CD8-positive, alpha-beta memory T cell (primary cell): ENCODE measurements around the gene B2M. TPM values are rescaled to one million over a fixed set of nuclear protein-coding genes. Genes with fewer than 3 reads are reported as not detected.
A peak's percentile ranks its signal among the peaks of the same experiment; 100 is the strongest.
"Not testable (repeated sequence)": the region's sequence is repeated elsewhere in the genome, so short reads cannot be mapped to it uniquely, and the experiment has no call there.

Experiments
- CTCF ChIA-PET: fragments of 350-600 bp; sonication (Branson Sonifier 250); formaldehyde crosslinking; loops from one replicate; lab custom pipeline; 2021; ENCODE audit warnings: antibody characterized with exemption; lab: Charles Lee
- POLR2A ChIA-PET: fragments of 350-600 bp; sonication (Branson Sonifier 250); formaldehyde crosslinking; loops from one replicate; lab custom pipeline; 2021; ENCODE audit warnings: antibody characterized with exemption; lab: Charles Lee
- DNase-seq, 5 donors: peaks; one replicate each; pipeline versions ENCODE4 v3.0.0 to v3.0.0-alpha.2; 2020 to 2022; ENCODE audit warnings: mixed read lengths in 1 of 5
- H3K27ac ChIP-seq: one replicate; pipeline ENCODE4 v1.7.0; 2013; ENCODE audit warnings: low read depth, mild to moderate bottlenecking, low read length, moderate library complexity
- H3K27me3 ChIP-seq: 2 replicates; pipeline ENCODE4 v1.7.0; 2013; ENCODE audit warnings: low read length, mild to moderate bottlenecking; ENCODE audit not compliant: insufficient read depth, poor library complexity, severe bottlenecking
- H3K36me3 ChIP-seq: 2 replicates; pipeline ENCODE4 v1.7.0; 2013; ENCODE audit warnings: mild to moderate bottlenecking, low read length, moderate library complexity; ENCODE audit not compliant: insufficient read depth
- H3K4me1 ChIP-seq: 2 replicates; pipeline ENCODE4 v1.7.0; 2013; ENCODE audit warnings: mild to moderate bottlenecking, low read length, moderate library complexity; ENCODE audit not compliant: insufficient read depth
- H3K4me3 ChIP-seq: 2 replicates; pipeline ENCODE4 v1.7.0; 2013; ENCODE audit warnings: mild to moderate bottlenecking, low read length
- H3K9me3 ChIP-seq: 2 replicates; pipeline ENCODE4 v1.7.0; 2013; ENCODE audit warnings: mild to moderate bottlenecking, low read length
- H3K27ac Mint-ChIP-seq, 8 donors: one replicate each; pipeline ENCODE4 v1.8.0; 2020 to 2021; ENCODE audit warnings: mixed read lengths in 8 of 8, mild to moderate bottlenecking in 6 of 8, inconsistent platforms in 3 of 8, moderate library complexity in 3 of 8
- H3K27me3 Mint-ChIP-seq, 2 donors: one replicate each; pipeline ENCODE4 v1.8.0; 2020 to 2021; ENCODE audit warnings: mixed read lengths in 2 of 2, mild to moderate bottlenecking in 1 of 2, moderate library complexity in 1 of 2
- H3K36me3 Mint-ChIP-seq, 3 donors: one replicate each; pipeline ENCODE4 v1.8.0; 2020 to 2021; ENCODE audit warnings: mixed read lengths in 3 of 3, inconsistent platforms in 1 of 3, mild to moderate bottlenecking in 1 of 3
- H3K4me1 Mint-ChIP-seq, 3 donors: one replicate each; pipeline ENCODE4 v1.8.0; 2020 to 2021; ENCODE audit warnings: mixed read lengths in 3 of 3, inconsistent platforms in 1 of 3, mild to moderate bottlenecking in 1 of 3
- H3K4me3 Mint-ChIP-seq, 7 donors: one replicate each; pipeline ENCODE4 v1.8.0; 2020 to 2021; ENCODE audit warnings: mixed read lengths in 7 of 7, mild to moderate bottlenecking in 6 of 7, moderate library complexity in 4 of 7, inconsistent platforms in 2 of 7
- H3K9me3 Mint-ChIP-seq, 5 donors: one replicate each; pipeline ENCODE4 v1.8.0; 2020 to 2022; ENCODE audit warnings: mixed read lengths in 5 of 5, mild to moderate bottlenecking in 3 of 5, moderate library complexity in 2 of 5, inconsistent platforms in 1 of 5
- polyA plus RNA-seq: library from polyadenylated mRNA; unstranded; fragments of 300-500 nt; fragmentation: Illumina TruSeq; gene quantifications from one replicate; pipeline ENCODE4 v1.2.3, GENCODE V29; 2021
- total RNA-seq, 2 experiments: library from RNA; stranded (reverse); gene quantifications; one replicate each; pipeline ENCODE4 v1.2.3, GENCODE V29; 2021

B2M gene
- total and polyA plus RNA-seq, 3 experiments from 2014 or later = 4,597 to 38,920 (median 4,837) TPM

- Histone ChIP-seq H3K27me3 (no peaks in the 10 kb centered on the region), H3K36me3 (no peaks in the 10 kb centered on the region), H3K9me3 (no peaks in the 10 kb centered on the region), H3K4me1 (no peaks in the 10 kb centered on the region), H3K4me3 (no peak overlapping the region), H3K27ac (no peak overlapping the region)
- peaks cover 2 to 41% (median 3%) of the 10 kb centered on the region in 3 donors for H3K36me3 Mint-ChIP-seq
- CTCF ChIA-PET = interaction anchor here (1.2 to 2.0 kb wide), 3 partner anchors 12 to 35 kb away, joined by 3 to 9 read pairs (median 3); partner anchors contain the start of gene SPG11
- H3K9me3 Mint-ChIP-seq = peaks cover 10 to 17% (median 12%) of the 10 kb centered on the region in 5 donors
- no peak overlapping the region for H3K4me3 Mint-ChIP-seq
- no peaks in the 10 kb centered on the region for H3K27me3 Mint-ChIP-seq
- H3K4me1 Mint-ChIP-seq = peaks cover 34 to 44% (median 38%) of the 10 kb centered on the region in 3 donors
- POLR2A ChIA-PET = interaction anchor here (0.7 to 2.9 kb wide), 2 partner anchors 12 to 14 kb away, joined by 3 to 10 read pairs; partner anchors contain the start of genes B2M and PATL2
- DNase-seq = no peak
- peak overlapping the region in 2 of 8 donors; percentile 2 to 14 for H3K27ac Mint-ChIP-seq
These were observed 12.7 kb upstream of the B2M start for GRCh38 chr15:44698641-44699040.

DNA sequence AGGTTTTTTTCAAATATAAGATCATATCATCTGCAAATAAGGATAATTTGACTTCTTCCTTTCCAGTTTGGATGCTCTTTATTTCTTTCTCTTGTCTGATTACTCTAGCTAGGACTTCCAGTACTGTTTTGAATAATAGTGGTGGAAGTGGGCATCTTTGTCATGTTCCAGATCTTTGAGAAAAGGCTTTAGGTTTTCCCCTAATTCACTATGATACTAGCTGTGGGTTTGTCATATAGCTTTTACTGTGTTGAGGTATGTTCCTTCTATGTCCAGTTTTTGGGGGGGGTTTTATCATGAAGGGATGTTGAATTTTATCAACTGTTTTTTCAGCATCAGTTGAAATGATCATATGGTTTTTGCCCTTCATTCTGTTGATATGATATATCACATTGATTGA is 10.6 kb upstream of the B2M start:
- POLR2A ChIA-PET, DNase-seq, H3K4me3 ChIP-seq, H3K36me3 ChIP-seq, H3K27me3 ChIP-seq, H3K4me1 ChIP-seq, H3K4me3 Mint-ChIP-seq, H3K27me3 Mint-ChIP-seq, H3K9me3 ChIP-seq, H3K27ac ChIP-seq: not testable (repeated sequence)
- peaks cover 27 to 32% (median 28%) of the 10 kb centered on the region in 3 donors for H3K4me1 Mint-ChIP-seq
- CTCF ChIA-PET = interaction anchor here (1.5 kb wide), 1 partner anchor 37 kb away, joined by 3 read pairs; the partner anchor contains the start of gene SPG11
- peaks cover 11 to 20% (median 14%) of the 10 kb centered on the region in 5 donors for H3K9me3 Mint-ChIP-seq
- peak overlapping the region in 1 of 8 donors; percentile 37 for H3K27ac Mint-ChIP-seq
- peaks cover 4 to 49% (median 4%) of the 10 kb centered on the region in 3 donors for H3K36me3 Mint-ChIP-seq

GRCh38 chr15:44705986-44706385 is 5.3 kb upstream of the B2M start:
- Mint-ChIP-seq H3K27ac (no peak overlapping the region), H3K36me3 (peaks cover 7 to 46% (median 27%) of the 10 kb centered on the region in 3 donors), H3K27me3 (no peaks in the 10 kb centered on the region), H3K9me3 (peaks cover 7 to 12% (median 9%) of the 10 kb centered on the region in 5 donors), H3K4me3 (no peak overlapping the region), H3K4me1 (peaks cover 31 to 41% (median 34%) of the 10 kb centered on the region in 3 donors)
- H3K27ac ChIP-seq = no peak overlapping the region
- H3K4me3 ChIP-seq = no peak overlapping the region
- H3K9me3 ChIP-seq = no peaks in the 10 kb centered on the region
- DNase-seq = no peak
- H3K4me1 ChIP-seq = peaks cover 36% of the 10 kb centered on the region
- H3K36me3 ChIP-seq = no peaks in the 10 kb centered on the region
- ChIA-PET POLR2A (interaction anchor here (1.3 kb wide), 1 partner anchor 43 kb away, joined by 3 read pairs; the partner anchor contains the start of gene SPG11), CTCF (interaction anchor here (0.9 to 19.5 kb wide), 3 partner anchors 13 to 41 kb away, joined by 3 to 478 read pairs (median 4); partner anchors contain the start of gene SPG11)
- H3K27me3 ChIP-seq = no peaks in the 10 kb centered on the region

DNA sequence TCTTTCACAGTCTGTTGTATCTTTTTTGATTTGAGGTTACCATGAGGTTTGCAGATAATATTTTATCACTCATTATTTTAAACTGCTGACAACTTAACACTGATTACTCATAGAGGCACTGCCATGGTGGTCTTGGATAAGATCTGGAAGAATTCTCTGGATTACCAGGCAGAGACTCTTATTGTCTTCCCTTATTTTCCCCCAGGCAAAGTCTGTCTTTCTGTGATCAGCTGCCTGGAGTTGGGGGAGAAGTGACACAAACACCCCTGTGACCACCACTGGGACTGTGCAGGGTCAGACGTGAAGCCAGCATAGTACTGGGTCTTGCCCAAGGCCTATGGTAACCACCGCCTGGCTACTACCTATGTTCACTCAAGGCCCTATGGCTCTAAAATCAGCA is 4.9 kb upstream of the B2M start:
- Histone ChIP-seq H3K36me3 (peaks cover under 1% of the 10 kb centered on the region), H3K9me3 (no peaks in the 10 kb centered on the region), H3K27me3 (no peaks in the 10 kb centered on the region), H3K4me3 (no peak overlapping the region), H3K27ac (no peak overlapping the region), H3K4me1 (peaks cover 36% of the 10 kb centered on the region)
- Mint-ChIP-seq H3K27ac (no peak overlapping the region), H3K36me3 (peaks cover 7 to 43% (median 31%) of the 10 kb centered on the region in 3 donors), H3K4me1 (peaks cover 31 to 42% (median 34%) of the 10 kb centered on the region in 3 donors), H3K9me3 (peaks cover 6 to 12% (median 10%) of the 10 kb centered on the region in 5 donors), H3K4me3 (no peak overlapping the region), H3K27me3 (peaks cover 0 to 2% of the 10 kb centered on the region in 2 donors)
- CTCF ChIA-PET = interaction anchor here (1.8 to 19.5 kb wide), 3 partner anchors 23 to 41 kb away, joined by 4 to 478 read pairs (median 6); partner anchors contain the start of gene SPG11
- POLR2A ChIA-PET = interaction anchor here (1.3 kb wide), 1 partner anchor 43 kb away, joined by 3 read pairs; the partner anchor contains the start of gene SPG11
- no peak for DNase-seq

GRCh38 chr15:44706946-44707636 is 4.2 kb upstream of the B2M start:
- H3K4me1 Mint-ChIP-seq = peaks cover 28 to 39% (median 34%) of the 10 kb centered on the region in 3 donors
- POLR2A ChIA-PET = interaction anchor here (0.7 to 1.3 kb wide), 2 partner anchors 42 to 44 kb away, joined by 3 read pairs; partner anchors contain the start of gene SPG11
- Histone ChIP-seq H3K27ac (no peak overlapping the region), H3K4me1 (peaks cover 36% of the 10 kb centered on the region), H3K4me3 (no peak overlapping the region), H3K36me3 (peaks cover 7% of the 10 kb centered on the region), H3K27me3 (no peaks in the 10 kb centered on the region), H3K9me3 (no peaks in the 10 kb centered on the region)
- no peak overlapping the region for H3K4me3 Mint-ChIP-seq
- peaks cover 10 to 40% (median 38%) of the 10 kb centered on the region in 3 donors for H3K36me3 Mint-ChIP-seq
- CTCF ChIA-PET = interaction anchor here (1.5 to 19.5 kb wide), 4 partner anchors 11 to 42 kb away, joined by 3 to 478 read pairs (median 5); partner anchors contain the start of gene SPG11
- peaks cover 6 to 10% (median 8%) of the 10 kb centered on the region in 5 donors for H3K9me3 Mint-ChIP-seq
- peaks cover 0 to 9% of the 10 kb centered on the region in 2 donors for H3K27me3 Mint-ChIP-seq
- no peak for DNase-seq
- no peak overlapping the region for H3K27ac Mint-ChIP-seq

DNA sequence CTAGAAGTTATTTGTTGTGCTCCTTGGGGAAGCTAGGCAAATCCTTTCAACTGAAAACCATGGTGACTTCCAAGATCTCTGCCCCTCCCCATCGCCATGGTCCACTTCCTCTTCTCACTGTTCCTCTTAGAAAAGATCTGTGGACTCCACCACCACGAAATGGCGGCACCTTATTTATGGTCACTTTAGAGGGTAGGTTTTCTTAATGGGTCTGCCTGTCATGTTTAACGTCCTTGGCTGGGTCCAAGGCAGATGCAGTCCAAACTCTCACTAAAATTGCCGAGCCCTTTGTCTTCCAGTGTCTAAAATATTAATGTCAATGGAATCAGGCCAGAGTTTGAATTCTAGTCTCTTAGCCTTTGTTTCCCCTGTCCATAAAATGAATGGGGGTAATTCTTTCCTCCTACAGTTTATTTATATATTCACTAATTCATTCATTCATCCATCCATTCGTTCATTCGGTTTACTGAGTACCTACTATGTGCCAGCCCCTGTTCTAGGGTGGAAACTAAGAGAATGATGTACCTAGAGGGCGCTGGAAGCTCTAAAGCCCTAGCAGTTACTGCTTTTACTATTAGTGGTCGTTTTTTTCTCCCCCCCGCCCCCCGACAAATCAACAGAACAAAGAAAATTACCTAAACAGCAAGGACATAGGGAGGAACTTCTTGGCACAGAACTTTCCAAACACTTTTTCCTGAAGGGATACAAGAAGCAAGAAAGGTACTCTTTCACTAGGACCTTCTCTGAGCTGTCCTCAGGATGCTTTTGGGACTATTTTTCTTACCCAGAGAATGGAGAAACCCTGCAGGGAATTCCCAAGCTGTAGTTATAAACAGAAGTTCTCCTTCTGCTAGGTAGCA is 851 bp upstream of the B2M start:
- Histone ChIP-seq H3K4me3 (peak overlapping the region; percentile 79), H3K9me3 (no peaks in the 10 kb centered on the region), H3K27ac (peak overlapping the region; percentile 100), H3K27me3 (no peaks in the 10 kb centered on the region), H3K36me3 (peaks cover 37% of the 10 kb centered on the region), H3K4me1 (peaks cover 42% of the 10 kb centered on the region)
- POLR2A ChIA-PET = interaction anchor here (0.5 to 15.9 kb wide), 19 partner anchors 12 to 174 kb away, joined by 3 to 728 read pairs (median 6); partner anchors contain the start of genes EIF3J, SPG11 and TRIM69
- DNase-seq = peak in 3 of 5 donors; percentile 50 to 61 (median 60)
- peak overlapping the region; percentile 96 to 100 (median 100) for H3K4me3 Mint-ChIP-seq
- H3K9me3 Mint-ChIP-seq = peaks cover 0 to 10% (median 0%) of the 10 kb centered on the region in 5 donors
- CTCF ChIA-PET = interaction anchor here (0.9 to 19.5 kb wide), 18 partner anchors 9 to 132 kb away, joined by 3 to 478 read pairs (median 8); partner anchors contain the start of genes SPG11 and TRIM69
- H3K27ac Mint-ChIP-seq = peak overlapping the region; percentile 99 to 100 (median 100)
- peaks cover 30 to 63% (median 43%) of the 10 kb centered on the region in 3 donors for H3K36me3 Mint-ChIP-seq
- H3K27me3 Mint-ChIP-seq = peaks cover 0 to 20% of the 10 kb centered on the region in 2 donors
- H3K4me1 Mint-ChIP-seq = peaks cover 30 to 46% (median 41%) of the 10 kb centered on the region in 3 donors
